CD4-positive, alpha-beta memory T cell (primary cell): Measurements from ENCODE around the gene ELMO1. TPM values are rescaled to one million over a fixed set of nuclear protein-coding genes. Genes with fewer than 3 reads are reported as not detected.
A peak's percentile ranks its signal among the peaks of the same experiment; 100 is the strongest.

ENCODE experiments used
- CTCF ChIA-PET: fragments of 350-600 bp; sonication (Branson Sonifier 250); formaldehyde crosslinking; loops from one replicate; lab custom pipeline; 2021; ENCODE audit warnings: inconsistent platforms; ENCODE audit not compliant: partially characterized antibody; lab: Charles Lee
- POLR2A ChIA-PET: fragments of 350-600 bp; sonication (Branson Sonifier 250); formaldehyde crosslinking; loops from one replicate; lab custom pipeline; 2021; ENCODE audit not compliant: partially characterized antibody; lab: Charles Lee
- DNase-seq, 5 donors: peaks; one replicate each; pipeline versions ENCODE4 v3.0.0 to v3.0.0-alpha.2; 2020 to 2022; ENCODE audit warnings: mixed read lengths in 1 of 5
- H3K27ac ChIP-seq: one replicate; pipeline ENCODE4 v1.7.0; 2013; ENCODE audit warnings: low read depth, low read length
- H3K27me3 ChIP-seq: 2 replicates; pipeline ENCODE4 v1.7.0; 2013; ENCODE audit warnings: mild to moderate bottlenecking, low read length, moderate library complexity; ENCODE audit not compliant: insufficient read depth
- H3K36me3 ChIP-seq: 2 replicates; pipeline ENCODE4 v1.7.0; 2013; ENCODE audit warnings: mild to moderate bottlenecking, low read length, moderate library complexity; ENCODE audit not compliant: insufficient read depth
- H3K4me1 ChIP-seq: 2 replicates; pipeline ENCODE4 v1.7.0; 2013; ENCODE audit warnings: mild to moderate bottlenecking, low read length, moderate library complexity; ENCODE audit not compliant: insufficient read depth
- H3K4me3 ChIP-seq, 2 donors: one replicate each; pipeline ENCODE4 v1.7.0; 2013; ENCODE audit warnings: low read length in 2 of 2, mild to moderate bottlenecking in 1 of 2
- H3K9me3 ChIP-seq, 2 donors: one replicate each; pipeline ENCODE4 v1.7.0; 2013; ENCODE audit warnings: low read length in 2 of 2, control low read depth in 1 of 2; ENCODE audit not compliant: control insufficient read depth in 1 of 2
- H3K27ac Mint-ChIP-seq, 7 donors: one replicate each; pipeline ENCODE4 v1.8.0; 2020 to 2021; ENCODE audit warnings: mixed read lengths in 7 of 7, mild to moderate bottlenecking in 6 of 7, inconsistent platforms in 3 of 7, moderate library complexity in 3 of 7
- H3K27me3 Mint-ChIP-seq, 2 donors: one replicate each; pipeline ENCODE4 v1.8.0; 2020 to 2021; ENCODE audit warnings: mixed read lengths in 2 of 2
- H3K36me3 Mint-ChIP-seq, 2 donors: one replicate each; pipeline ENCODE4 v1.8.0; 2020 to 2021; ENCODE audit warnings: mixed read lengths in 2 of 2, inconsistent platforms in 1 of 2, mild to moderate bottlenecking in 1 of 2
- H3K4me1 Mint-ChIP-seq, 4 donors: one replicate each; pipeline ENCODE4 v1.8.0; 2020 to 2021; ENCODE audit warnings: mixed read lengths in 4 of 4, mild to moderate bottlenecking in 1 of 4
- H3K4me3 Mint-ChIP-seq, 8 donors: one replicate each; pipeline ENCODE4 v1.8.0; 2020 to 2021; ENCODE audit warnings: mixed read lengths in 8 of 8, mild to moderate bottlenecking in 7 of 8, moderate library complexity in 6 of 8, inconsistent platforms in 3 of 8
- H3K9me3 Mint-ChIP-seq, 8 donors: one replicate each; pipeline ENCODE4 v1.8.0; 2020 to 2021; ENCODE audit warnings: mixed read lengths in 8 of 8, mild to moderate bottlenecking in 5 of 8, inconsistent platforms in 3 of 8, moderate library complexity in 1 of 8
- intact Hi-C: fragments of 100-400 bp; cut with micrococcal nuclease; formaldehyde crosslinking; loops from one replicate; pipeline ENCODE4 v1.15.1; 2023
- polyA plus RNA-seq, 2 donors: library from polyadenylated mRNA; unstranded; fragments of 300-500 nt; fragmentation: Illumina TruSeq; gene quantifications; one replicate each; pipeline ENCODE4 v1.2.3, GENCODE V29; 2021
- total RNA-seq, 2 experiments: library from RNA; stranded (reverse); gene quantifications; one replicate each; pipeline ENCODE4 v1.2.3, GENCODE V29; 2021

ELMO1 gene
- total and polyA plus RNA-seq, 4 experiments from 2014 or later, result 45.1 to 131 (median 111) TPM

GRCh38 chr7:37095122-37095521 lies 353.5 kb downstream of the ELMO1 start:
- Mint-ChIP-seq H3K4me1 (peaks cover 15 to 18% (median 16%) of the 10 kb centered on the region in 4 donors), H3K27me3 (no peaks in the 10 kb centered on the region), H3K4me3 (no peak overlapping the region), H3K9me3 (peaks cover 0 to 6% (median 0%) of the 10 kb centered on the region in 8 donors), H3K36me3 (peaks cover 65 to 69% of the 10 kb centered on the region in 2 donors), H3K27ac (peak overlapping the region in 2 of 7 donors; percentile 61 to 64)
- H3K4me3 ChIP-seq, result no peak overlapping the region
- peaks cover 9% of the 10 kb centered on the region for H3K36me3 ChIP-seq
- H3K4me1 ChIP-seq, result no peaks in the 10 kb centered on the region
- intact Hi-C loops, result no loop called here
- no peak for DNase-seq
- POLR2A ChIA-PET, result no interaction called here
- H3K9me3 ChIP-seq, result no peaks in the 10 kb centered on the region
- no peak overlapping the region for H3K27ac ChIP-seq
- H3K27me3 ChIP-seq, result no peaks in the 10 kb centered on the region
- CTCF ChIA-PET, result interaction anchor here (1.4 kb wide), 1 partner anchor 87 kb away, joined by 3 read pairs; no protein-coding TSS in a partner anchor

DNA sequence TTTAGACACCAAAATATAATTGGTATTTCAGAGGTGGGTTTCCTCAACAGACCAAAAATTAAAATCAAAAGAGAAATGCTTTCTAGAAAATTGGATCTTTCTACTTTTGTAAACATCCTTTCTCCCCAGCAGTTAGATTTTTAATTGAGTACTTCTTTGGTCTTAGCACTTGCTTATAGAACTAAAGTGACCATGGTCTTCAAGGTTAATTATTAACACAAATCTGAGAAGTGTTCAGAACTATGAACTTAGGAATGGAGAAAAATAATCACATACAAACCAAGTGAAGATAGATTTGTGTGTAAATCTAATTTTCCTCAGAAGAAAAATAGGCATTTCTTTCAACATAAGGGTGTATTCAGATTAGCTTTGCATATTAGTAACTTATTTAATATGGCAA lies 355.4 kb downstream of the ELMO1 start:
- no peaks in the 10 kb centered on the region for H3K9me3 ChIP-seq
- Mint-ChIP-seq H3K4me1 (peaks cover 16 to 19% (median 17%) of the 10 kb centered on the region in 4 donors), H3K9me3 (peaks cover 0 to 6% (median 0%) of the 10 kb centered on the region in 8 donors), H3K27me3 (no peaks in the 10 kb centered on the region), H3K27ac (no peak overlapping the region), H3K4me3 (no peak overlapping the region), H3K36me3 (peaks cover 63 to 69% of the 10 kb centered on the region in 2 donors)
- DNase-seq, result no peak
- CTCF ChIA-PET, result no interaction called here
- intact Hi-C loops, result no loop called here
- no peaks in the 10 kb centered on the region for H3K27me3 ChIP-seq
- H3K27ac ChIP-seq, result no peak overlapping the region
- POLR2A ChIA-PET, result no interaction called here
- H3K36me3 ChIP-seq, result peaks cover 9% of the 10 kb centered on the region
- no peak overlapping the region for H3K4me3 ChIP-seq
- no peaks in the 10 kb centered on the region for H3K4me1 ChIP-seq

DNA sequence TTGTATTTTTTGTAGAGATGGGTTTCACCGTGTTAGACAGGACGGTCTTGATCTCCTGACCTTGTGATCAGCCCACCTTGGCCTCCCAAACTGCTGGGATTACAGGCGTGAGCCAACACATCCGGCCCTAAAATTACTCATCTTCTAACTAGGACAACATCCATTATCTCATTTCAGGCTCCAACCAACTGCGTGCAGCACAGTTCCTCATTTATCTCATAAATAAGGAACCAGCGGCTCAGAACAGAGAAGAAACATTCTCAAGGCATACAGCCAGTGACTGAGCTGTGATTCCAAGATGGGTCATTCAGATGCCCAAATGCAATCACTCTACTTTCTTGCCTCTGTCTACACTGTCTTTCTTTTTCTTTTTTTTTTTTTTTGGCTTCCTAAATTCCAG lies 356.1 kb downstream of the ELMO1 start:
- H3K27ac ChIP-seq, result no peak overlapping the region

DNA sequence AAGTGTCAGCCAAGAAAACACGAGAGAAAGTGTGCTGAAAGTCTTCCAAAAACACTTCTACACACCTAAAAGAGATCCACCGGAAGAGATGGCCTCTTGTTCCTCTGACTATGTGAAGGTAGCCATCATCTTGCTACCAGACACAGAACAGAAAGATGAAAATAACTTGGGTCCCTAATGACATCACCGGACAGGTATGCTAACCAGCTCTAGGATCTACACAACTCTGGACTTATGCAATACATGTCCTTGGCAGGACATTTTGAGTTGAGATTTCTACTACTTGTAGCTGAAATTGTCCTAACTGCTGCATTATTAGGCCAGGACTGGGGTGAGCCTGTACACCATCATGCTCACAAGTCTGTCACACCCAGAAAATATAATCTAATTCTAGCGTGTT lies 358.7 kb downstream of the ELMO1 start:
- Histone ChIP-seq H3K4me3 (no peak overlapping the region), H3K27ac (no peak overlapping the region), H3K4me1 (no peaks in the 10 kb centered on the region), H3K27me3 (no peaks in the 10 kb centered on the region), H3K36me3 (peaks cover 4% of the 10 kb centered on the region), H3K9me3 (no peaks in the 10 kb centered on the region)
- peaks cover 53 to 58% of the 10 kb centered on the region in 2 donors for H3K36me3 Mint-ChIP-seq
- H3K4me3 Mint-ChIP-seq, result no peak overlapping the region
- POLR2A ChIA-PET, result no interaction called here
- DNase-seq, result no peak
- H3K27me3 Mint-ChIP-seq, result no peaks in the 10 kb centered on the region
- CTCF ChIA-PET, result no interaction called here
- H3K4me1 Mint-ChIP-seq, result peaks cover 20 to 27% (median 21%) of the 10 kb centered on the region in 4 donors
- intact Hi-C loops, result no loop called here
- peak overlapping the region in 2 of 7 donors; percentile 47 to 71 for H3K27ac Mint-ChIP-seq
- peaks cover 0 to 6% (median 0%) of the 10 kb centered on the region in 8 donors for H3K9me3 Mint-ChIP-seq

More for the DNA sequence above, 356.1 kb downstream of the ELMO1 start:
- peaks cover 0 to 6% (median 0%) of the 10 kb centered on the region in 8 donors for H3K9me3 Mint-ChIP-seq
- Histone ChIP-seq H3K9me3 (no peaks in the 10 kb centered on the region), H3K4me3 (no peak overlapping the region), H3K36me3 (peaks cover 9% of the 10 kb centered on the region), H3K4me1 (no peaks in the 10 kb centered on the region), H3K27me3 (no peaks in the 10 kb centered on the region)
- DNase-seq, result no peak
- no peak overlapping the region for H3K4me3 Mint-ChIP-seq
- no peaks in the 10 kb centered on the region for H3K27me3 Mint-ChIP-seq
- ChIA-PET CTCF (no interaction called here), POLR2A (no interaction called here)
- H3K27ac Mint-ChIP-seq, result peak overlapping the region in 1 of 7 donors; percentile 43
- peaks cover 12 to 19% (median 17%) of the 10 kb centered on the region in 4 donors for H3K4me1 Mint-ChIP-seq
- H3K36me3 Mint-ChIP-seq, result peaks cover 61 to 71% of the 10 kb centered on the region in 2 donors
- intact Hi-C loops, result no loop called here

- no peak for DNase-seq
- H3K27me3 ChIP-seq, result no peaks in the 10 kb centered on the region
- no peaks in the 10 kb centered on the region for H3K27me3 Mint-ChIP-seq
- peaks cover 17 to 33% (median 27%) of the 10 kb centered on the region in 4 donors for H3K4me1 Mint-ChIP-seq
- H3K9me3 Mint-ChIP-seq, result no peaks in the 10 kb centered on the region
- intact Hi-C loops, result no loop called here
- no peak overlapping the region for H3K4me3 Mint-ChIP-seq
- H3K27ac Mint-ChIP-seq, result peak overlapping the region in 2 of 7 donors; percentile 6 to 30
- no peak overlapping the region for H3K27ac ChIP-seq
- POLR2A ChIA-PET, result no interaction called here
- peaks cover 46 to 47% of the 10 kb centered on the region in 2 donors for H3K36me3 Mint-ChIP-seq
- H3K4me1 ChIP-seq, result no peaks in the 10 kb centered on the region
- no peaks in the 10 kb centered on the region for H3K9me3 ChIP-seq
- H3K4me3 ChIP-seq, result no peak overlapping the region
- CTCF ChIA-PET, result no interaction called here
- H3K36me3 ChIP-seq, result no peaks in the 10 kb centered on the region
Measured at GRCh38 chr7:37085600-37085999, 363.1 kb downstream of the ELMO1 start.

- Mint-ChIP-seq H3K36me3 (peaks cover 47 to 55% of the 10 kb centered on the region in 2 donors), H3K27ac (peak overlapping the region in 2 of 7 donors; percentile 14 to 15), H3K9me3 (no peaks in the 10 kb centered on the region), H3K27me3 (no peaks in the 10 kb centered on the region), H3K4me1 (peaks cover 15 to 36% (median 22%) of the 10 kb centered on the region in 4 donors), H3K4me3 (no peak overlapping the region)
- Histone ChIP-seq H3K4me1 (no peaks in the 10 kb centered on the region), H3K36me3 (no peaks in the 10 kb centered on the region), H3K9me3 (no peaks in the 10 kb centered on the region), H3K27me3 (no peaks in the 10 kb centered on the region), H3K27ac (no peak overlapping the region), H3K4me3 (no peak overlapping the region)
- no peak for DNase-seq
- intact Hi-C loops, result no loop called here
- ChIA-PET POLR2A (no interaction called here), CTCF (no interaction called here)
Measured at GRCh38 chr7:37084303-37084702, 364.4 kb downstream of the ELMO1 start.

DNA sequence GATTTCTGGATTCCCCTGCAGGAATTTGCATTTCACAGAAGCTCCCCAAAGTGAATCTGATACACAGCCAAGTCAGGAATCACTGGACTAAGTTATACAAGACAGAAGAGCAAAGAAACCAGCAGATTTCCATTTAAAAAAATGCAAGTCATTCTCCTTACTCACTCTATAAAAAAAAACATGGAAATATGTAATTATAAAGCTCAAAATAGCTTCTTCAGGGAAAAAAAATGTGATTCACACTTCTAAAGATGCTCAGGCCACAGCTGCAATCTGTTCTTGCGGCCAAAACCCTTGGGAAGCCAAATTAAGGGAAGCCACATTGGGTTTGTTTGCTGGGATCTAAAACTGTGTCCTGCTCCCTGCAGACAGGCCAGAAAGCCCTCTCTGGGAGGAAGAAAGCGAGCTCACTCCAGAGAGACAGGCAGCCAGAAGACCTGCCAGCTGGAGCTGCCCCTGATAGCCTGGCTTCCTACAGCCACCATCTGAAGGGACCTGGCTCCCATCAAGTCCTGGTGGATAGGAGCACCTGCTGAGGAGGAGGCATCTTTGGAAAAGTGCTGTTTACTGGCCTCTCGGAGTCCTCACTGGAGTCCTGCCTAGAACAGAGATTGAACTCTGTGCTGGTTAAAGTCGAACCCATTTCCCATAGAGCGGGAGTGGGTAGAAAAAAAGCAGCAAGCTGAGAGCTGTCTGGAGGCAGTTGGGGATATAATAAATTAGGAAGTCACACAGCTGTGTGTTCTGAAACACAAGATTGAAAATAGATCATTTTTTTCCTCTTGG lies 365.2 kb downstream of the ELMO1 start:
- no peaks in the 10 kb centered on the region for H3K36me3 ChIP-seq
- no peak overlapping the region for H3K27ac ChIP-seq
- no peak for DNase-seq
- H3K36me3 Mint-ChIP-seq, result peaks cover 45 to 59% of the 10 kb centered on the region in 2 donors
- H3K27me3 Mint-ChIP-seq, result no peaks in the 10 kb centered on the region
- H3K4me3 Mint-ChIP-seq, result no peak overlapping the region
- ChIA-PET CTCF (no interaction called here), POLR2A (no interaction called here)
- peak overlapping the region in 1 of 7 donors; percentile 26 for H3K27ac Mint-ChIP-seq
- intact Hi-C loops, result no loop called here
- H3K27me3 ChIP-seq, result no peaks in the 10 kb centered on the region
- H3K4me1 Mint-ChIP-seq, result peaks cover 15 to 36% (median 23%) of the 10 kb centered on the region in 4 donors
- H3K9me3 Mint-ChIP-seq, result no peaks in the 10 kb centered on the region
- no peaks in the 10 kb centered on the region for H3K4me1 ChIP-seq
- H3K4me3 ChIP-seq, result no peak overlapping the region
- H3K9me3 ChIP-seq, result no peaks in the 10 kb centered on the region
